Brain microvascular endothelial cell (primary cell): ENCODE results near the gene PCLAF.

Source experiments
- DNase-seq: peaks from one replicate; pipeline ENCODE4 v3.0.0-alpha.2; 2020
- H3K27ac ChIP-seq: fragments of 250-450 bp; sonication (Bioruptor Pico); 2 replicates; pipeline ENCODE4 v1.5.1; 2020; ENCODE audit warnings: mild to moderate bottlenecking, moderate library complexity
- H3K27me3 ChIP-seq: fragments of 250-450 bp; sonication (Bioruptor Pico); replicated peaks from 2 replicates; pipeline ENCODE4 v1.5.1; 2020; ENCODE audit warnings: mild to moderate bottlenecking
- H3K36me3 ChIP-seq: fragments of 250-450 bp; sonication (Bioruptor Pico); replicated peaks from 2 replicates; pipeline ENCODE4 v1.5.1; 2020; ENCODE audit warnings: mild to moderate bottlenecking
- H3K4me3 ChIP-seq: 2 replicates; pipeline ENCODE4 v1.5.1; 2011; ENCODE audit warnings: low read depth, mild to moderate bottlenecking, control low read depth, low read length, moderate library complexity
- CTCF ChIP-seq: IDR thresholded peaks from 2 replicates; pipeline ENCODE4 v1.5.1; 2011; ENCODE audit warnings: low read depth, mild to moderate bottlenecking, moderate library complexity, low read length, control low read depth, inconsistent platforms; ENCODE audit errors: missing control alignments
- in situ Hi-C: cut with HindIII; loops from 2 replicates; pipeline ENCODE4 v1.10.0; 2017; ENCODE audit warnings: low sequenced_read_pairs, low pct_ligation_motif_present

PCLAF gene

GRCh38 chr15:64314456-64314855 lies 66.8 kb downstream of the PCLAF start:
- Histone ChIP-seq H3K27me3 (no peaks in the 10 kb centered on the region), H3K27ac (no peak overlapping the region), H3K4me3 (no peak overlapping the region), H3K36me3 (no peaks in the 10 kb centered on the region)
- no peak for TF ChIP-seq CTCF
- no peak for DNase-seq
- in situ Hi-C loops = no loop called here
